HG02610 (cell line): Measurements from ENCODE around the gene GASK1B.
A peak's percentile ranks its signal among the peaks of the same experiment; 100 is the strongest.

Source experiments
- ATAC-seq: cut with Tn5 transposase; IDR thresholded peaks from one replicate; pipeline ENCODE4 v1.9.1; 2021; ENCODE audit warnings: mild to moderate bottlenecking, moderate library complexity; ENCODE audit not compliant: unreplicated experiment

The GASK1B gene

GRCh38 chr4:158189422-158189821 is 16.6 kb upstream of the GASK1B start:
- no peak for ATAC-seq

DNA sequence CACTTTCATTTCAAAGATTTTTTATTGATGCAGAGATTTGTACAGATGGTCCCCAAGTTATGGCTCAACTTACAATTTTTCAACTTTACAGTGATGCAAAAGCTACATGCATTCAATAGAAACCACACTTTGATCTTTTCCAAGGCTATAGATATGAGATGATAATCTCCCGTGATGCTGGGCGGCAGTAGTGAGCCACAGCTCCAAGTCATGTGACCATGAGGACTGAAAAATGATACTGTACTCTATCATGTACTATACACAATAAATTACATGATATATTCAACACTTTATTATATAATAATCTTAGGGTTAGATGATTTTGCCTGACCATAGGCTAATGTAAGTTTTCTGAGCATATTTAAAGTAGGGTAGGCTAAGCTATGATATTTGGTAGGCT is 14.0 kb upstream of the GASK1B start:
- no peak for ATAC-seq

DNA sequence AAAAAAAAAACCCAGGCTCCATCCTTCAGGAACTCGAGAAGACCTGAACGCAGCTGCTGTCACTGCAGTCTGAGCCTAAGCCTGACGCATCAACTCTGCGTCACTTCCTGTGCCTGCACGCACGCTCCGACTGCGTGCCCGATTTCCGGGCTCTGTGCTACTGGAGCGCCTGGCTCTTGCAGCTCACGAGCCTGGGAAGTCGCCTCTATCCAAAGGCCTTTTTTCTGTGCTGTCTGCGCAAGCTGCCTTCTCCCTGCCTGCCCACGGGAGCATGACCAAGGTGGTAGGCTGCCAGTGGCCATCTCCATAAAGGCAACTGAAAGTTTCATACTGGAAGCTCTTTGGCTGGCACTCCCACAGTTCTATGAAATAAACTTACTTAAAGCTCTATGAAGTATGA is 9.9 kb upstream of the GASK1B start:
- ATAC-seq = no peak

DNA sequence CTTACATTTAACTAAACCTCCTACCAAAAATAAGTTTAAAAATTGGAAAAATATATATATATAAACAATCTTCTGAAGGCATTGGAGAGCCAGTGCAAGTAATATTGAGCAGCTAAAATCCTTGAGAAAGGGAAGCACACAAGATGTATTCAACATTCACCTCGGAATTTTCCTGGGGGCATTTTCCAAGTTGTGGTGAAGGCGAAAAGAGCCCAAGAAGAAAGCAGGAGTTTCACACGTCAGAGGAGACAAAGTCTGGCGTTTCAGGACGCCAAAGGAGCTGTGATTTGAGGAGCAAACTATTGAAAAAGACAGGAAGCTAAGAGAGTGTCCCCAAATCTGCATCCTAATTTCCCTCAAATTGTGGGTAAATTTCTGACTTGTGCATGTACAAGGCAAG is 9.1 kb upstream of the GASK1B start:
- no peak for ATAC-seq

DNA sequence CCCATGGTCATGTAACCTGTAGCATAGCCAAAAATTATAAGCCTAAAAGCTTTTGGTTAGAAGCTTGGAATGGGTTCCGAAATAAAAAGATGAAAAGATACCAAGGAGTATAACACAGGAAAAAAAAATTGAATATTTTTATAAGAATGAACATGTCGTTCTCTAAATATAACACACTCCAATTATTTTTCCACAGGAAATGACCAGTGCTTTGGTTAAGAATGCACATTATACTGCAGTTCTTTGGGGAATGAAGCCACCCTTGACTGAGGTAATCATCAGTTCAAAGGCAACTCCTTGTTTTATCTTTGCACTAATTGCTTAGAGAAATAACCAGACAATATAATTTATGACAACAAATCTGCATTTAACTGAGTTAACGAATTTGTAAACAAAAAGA is 6.6 kb upstream of the GASK1B start:
- no peak for ATAC-seq

DNA sequence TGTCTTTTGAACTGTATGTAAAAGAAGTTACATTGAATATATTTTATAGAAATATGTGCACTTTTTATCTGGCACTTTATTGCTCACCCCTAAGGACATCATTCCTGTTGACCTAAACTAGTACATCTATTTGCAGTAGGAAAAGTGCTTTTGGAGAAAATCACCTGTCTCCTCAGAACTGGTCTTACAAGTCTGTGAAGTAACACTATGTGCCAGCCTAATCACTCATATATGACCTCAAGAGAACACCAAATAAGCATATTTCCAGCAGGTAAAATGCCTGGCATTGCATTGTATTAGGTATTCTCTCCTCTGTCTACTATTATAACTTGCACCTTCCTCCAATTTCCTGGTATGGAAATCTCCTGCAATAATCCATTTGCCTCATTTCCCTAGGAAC is 4.0 kb upstream of the GASK1B start:
- no peak for ATAC-seq

- no peak for ATAC-seq
These were observed 3.3 kb upstream of the GASK1B start for GRCh38 chr4:158176108-158176507.

GRCh38 chr4:158170691-158171561 is 1.9 kb downstream of the GASK1B start:
- no peak for ATAC-seq

GRCh38 chr4:158169931-158170690 is 2.7 kb downstream of the GASK1B start:
- no peak for ATAC-seq

GRCh38 chr4:158169506-158169905 is 3.3 kb downstream of the GASK1B start:
- ATAC-seq = no peak

- ATAC-seq = no peak
These were observed 4.2 kb downstream of the GASK1B start for GRCh38 chr4:158168606-158169005.

DNA sequence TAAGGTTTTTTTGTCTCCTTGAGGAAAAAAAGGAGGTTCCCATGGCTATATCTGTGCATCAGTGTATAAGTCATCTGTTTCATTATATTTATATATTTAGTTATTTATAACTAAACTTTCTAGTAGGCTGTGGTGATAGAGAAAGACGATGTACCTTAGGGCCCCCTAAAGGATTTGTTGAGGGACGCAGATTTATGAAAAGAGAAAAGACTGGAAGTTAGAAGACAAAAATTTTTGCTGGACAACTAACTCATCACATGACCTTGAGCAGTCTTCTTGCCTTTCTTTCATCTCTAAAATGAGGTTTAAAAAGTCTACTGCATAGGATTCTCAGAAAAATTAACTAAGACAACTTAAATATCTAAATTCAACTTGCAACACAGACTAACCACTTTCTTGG is 6.1 kb downstream of the GASK1B start:
- ATAC-seq = no peak

- no peak for ATAC-seq
These were observed 8.0 kb downstream of the GASK1B start for GRCh38 chr4:158164768-158165213.

- no peak for ATAC-seq
These were observed 8.7 kb downstream of the GASK1B start for GRCh38 chr4:158163941-158164767.

- ATAC-seq = no peak
These were observed 10.2 kb downstream of the GASK1B start for GRCh38 chr4:158162631-158163030.

DNA sequence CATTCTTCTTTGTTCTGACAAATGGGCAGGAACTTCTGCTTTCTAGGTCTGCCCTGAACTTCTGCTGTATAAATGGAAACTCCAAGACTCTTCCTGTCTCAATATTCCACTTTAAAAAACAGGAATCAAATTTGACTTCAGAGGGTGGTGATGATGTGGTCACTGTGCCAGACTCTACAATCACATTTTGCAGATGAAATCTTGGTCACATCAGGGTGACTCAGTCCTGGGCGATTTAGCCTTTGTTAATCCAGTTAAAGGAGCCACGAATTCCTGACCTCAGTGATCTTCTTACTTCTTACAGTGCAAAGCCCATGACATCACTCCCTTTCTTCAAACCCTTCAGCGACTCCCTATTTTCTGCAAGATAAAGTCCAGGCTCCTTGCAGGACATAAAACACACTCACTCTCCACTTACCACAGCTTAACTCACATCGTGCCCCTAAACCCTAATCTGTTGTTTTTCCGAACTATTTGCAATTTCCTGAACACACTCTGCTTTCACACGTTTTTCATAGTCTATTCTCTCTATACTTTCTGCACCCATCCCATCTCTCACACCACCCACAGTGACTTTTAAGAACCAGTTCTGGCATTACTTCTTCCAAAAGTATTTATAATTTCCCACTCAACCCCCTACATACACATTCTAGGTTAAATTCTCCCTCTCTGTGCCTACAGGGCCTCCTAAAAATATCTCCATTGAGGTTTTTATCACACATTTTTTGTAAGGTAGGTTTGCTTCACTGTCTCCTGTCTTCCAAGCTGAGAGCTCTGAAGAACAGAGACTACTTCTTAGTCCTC is 11.1 kb downstream of the GASK1B start:
- no peak for ATAC-seq

GRCh38 chr4:158159718-158160094 is 13.1 kb downstream of the GASK1B start:
- ATAC-seq = no peak

- peak; percentile 57 for ATAC-seq
These were observed 13.6 kb downstream of the GASK1B start for GRCh38 chr4:158159054-158159717.

DNA sequence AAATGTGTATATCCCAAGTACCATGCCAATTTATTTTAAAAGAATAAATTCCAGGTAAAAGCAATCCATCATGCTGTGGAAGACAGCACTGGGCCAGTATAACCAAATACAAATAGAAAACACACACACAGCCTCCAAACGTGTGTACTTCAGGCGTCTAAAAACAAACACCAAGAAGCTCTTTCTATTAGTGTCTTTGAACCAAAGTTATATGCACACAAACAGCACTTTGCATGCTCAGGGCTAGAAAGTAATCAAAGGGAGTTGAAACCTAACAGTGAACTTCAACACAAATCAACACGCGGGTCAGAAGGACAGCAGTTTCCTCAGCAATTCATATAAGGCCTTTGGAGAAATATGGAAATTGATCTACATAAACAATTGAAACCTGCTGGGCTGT is 15.4 kb downstream of the GASK1B start:
- ATAC-seq = no peak
